Pons (tissue), 1 donor: ENCODE results near the gene LDLRAD4.

Experiments used
- DNase-seq: peaks from one replicate; pipeline ENCODE4 v3.0.0-alpha.2; 2016; ENCODE audit warnings: low spot score

The LDLRAD4 gene

GRCh38 chr18:13550418-13551304, 332.1 kb downstream of the LDLRAD4 start:
- no peak for DNase-seq

- no peak for DNase-seq
These were observed 332.7 kb downstream of the LDLRAD4 start for GRCh38 chr18:13551305-13551603.

GRCh38 chr18:13551841-13552733, 333.5 kb downstream of the LDLRAD4 start:
- DNase-seq = no peak

GRCh38 chr18:13553449-13553848, 334.9 kb downstream of the LDLRAD4 start:
- DNase-seq = no peak

GRCh38 chr18:13555192-13555591, 336.6 kb downstream of the LDLRAD4 start:
- DNase-seq = no peak

GRCh38 chr18:13555865-13556264, 337.3 kb downstream of the LDLRAD4 start:
- DNase-seq = no peak

- no peak for DNase-seq
These were observed 337.9 kb downstream of the LDLRAD4 start for GRCh38 chr18:13556502-13556901.

- peak; percentile 90 for DNase-seq
These were observed 339.6 kb downstream of the LDLRAD4 start for GRCh38 chr18:13558124-13558523.

- DNase-seq = no peak
These were observed 340.2 kb downstream of the LDLRAD4 start for GRCh38 chr18:13558790-13559189.

- no peak for DNase-seq
These were observed 341.2 kb downstream of the LDLRAD4 start for GRCh38 chr18:13559754-13560153.

- DNase-seq = no peak
These were observed 341.7 kb downstream of the LDLRAD4 start for GRCh38 chr18:13560306-13560705.

GRCh38 chr18:13562494-13563029, 344.0 kb downstream of the LDLRAD4 start:
- peak; percentile 74 for DNase-seq

- peak; percentile 93 for DNase-seq
These were observed 344.8 kb downstream of the LDLRAD4 start for GRCh38 chr18:13563390-13563805.

- no peak for DNase-seq
These were observed 346.0 kb downstream of the LDLRAD4 start for GRCh38 chr18:13564579-13564978.

GRCh38 chr18:13565228-13565627, 346.7 kb downstream of the LDLRAD4 start:
- peak; percentile 99 for DNase-seq

GRCh38 chr18:13566941-13567746, 348.6 kb downstream of the LDLRAD4 start:
- DNase-seq = peak; percentile 83

- DNase-seq = no peak
These were observed 350.2 kb downstream of the LDLRAD4 start for GRCh38 chr18:13568443-13569392.

- no peak for DNase-seq
These were observed 351.7 kb downstream of the LDLRAD4 start for GRCh38 chr18:13570216-13570615.

- DNase-seq = no peak
These were observed 352.4 kb downstream of the LDLRAD4 start for GRCh38 chr18:13570856-13571495.

GRCh38 chr18:13572148-13572547, 353.6 kb downstream of the LDLRAD4 start:
- DNase-seq = no peak
